ENCODE results near the gene ABCA9. TPM values are rescaled to one million over a fixed set of nuclear protein-coding genes. Genes with fewer than 3 reads are reported as not detected.

ABCA9 gene
- total RNA-seq, 1 experiment from 2014 or later, result not detected

DNA sequence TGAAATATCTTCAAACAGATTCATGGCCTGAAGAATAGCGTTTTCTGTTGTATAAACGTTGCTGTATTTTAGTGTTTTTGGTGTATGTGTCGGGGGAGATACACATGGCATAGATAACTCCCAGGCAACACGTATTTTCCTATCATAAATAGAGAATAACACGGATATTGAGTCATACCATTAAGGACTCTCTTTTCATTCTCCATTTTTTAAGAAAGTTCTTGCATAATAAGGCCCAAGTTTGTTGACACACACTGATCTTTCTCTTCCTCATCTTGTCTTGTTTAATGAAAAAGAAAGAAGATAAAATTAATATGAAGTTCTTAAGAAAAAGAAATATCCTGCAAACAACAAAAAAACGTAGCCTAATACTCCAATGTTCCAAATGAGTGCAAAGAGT is 119.0 kb downstream of the ABCA9 start:
- Histone ChIP-seq H3K79me1 (ENCODE audit: insufficient read depth, low read depth, low read length, poor library complexity, severe bottlenecking) (no peaks in the 10 kb centered on the region), H3K9me3 (ENCODE audit: control insufficient read depth, low read depth, low read length) (no peaks in the 10 kb centered on the region), H2AFZ (ENCODE audit: low read length) (no peak overlapping the region), H3K79me2 (ENCODE audit: insufficient read depth, low read length) (no peaks in the 10 kb centered on the region), H2BK20ac (ENCODE audit: low read depth, low read length, poor library complexity, severe bottlenecking) (no peak overlapping the region), H2BK120ac (ENCODE audit: low read depth, low read length, poor library complexity, severe bottlenecking) (no peak overlapping the region), H4K20me1 (ENCODE audit: control insufficient read depth, insufficient read depth, insufficient read length) (no peaks in the 10 kb centered on the region), H2BK12ac (ENCODE audit: insufficient read length, low read depth, low read length) (no peak overlapping the region), H3K27ac (ENCODE audit: insufficient read length, low read depth, low read length) (no peak overlapping the region), H4K91ac (ENCODE audit: insufficient read length, low read depth, low read length) (no peak overlapping the region), H3K4me1 (ENCODE audit: insufficient read depth, low read length) (no peaks in the 10 kb centered on the region), H3K4ac (ENCODE audit: low read depth, low read length) (no peak overlapping the region), H3K27me3 (ENCODE audit: insufficient read depth, low read length) (no peaks in the 10 kb centered on the region), H3K4me2 (ENCODE audit: insufficient read depth, insufficient read length, low read length) (no peak overlapping the region), H4K8ac (replicated peaks; ENCODE audit: insufficient read length, low read depth, low read length) (no peak overlapping the region), H3K18ac (ENCODE audit: insufficient read length, low read depth, low read length) (no peak overlapping the region), H4K5ac (ENCODE audit: insufficient read length, low read depth, low read length) (no peak overlapping the region), H3T11ph (ENCODE audit: low read length) (no peak overlapping the region), H3K56ac (ENCODE audit: insufficient read length, low read depth, low read length) (no peak overlapping the region), H3K23me2 (ENCODE audit: insufficient read length, low read depth, low read length, poor library complexity, severe bottlenecking) (no peaks in the 10 kb centered on the region), H3K23ac (ENCODE audit: insufficient read length, low read depth, low read length) (no peak overlapping the region), H2BK15ac (ENCODE audit: low read depth, low read length) (no peak overlapping the region), H3K14ac (ENCODE audit: insufficient read depth, low read length) (no peak overlapping the region), H2BK5ac (ENCODE audit: insufficient read length, low read length) (no peak overlapping the region), H2AK5ac (ENCODE audit: insufficient read length, low read length) (no peak overlapping the region), H3K9ac (ENCODE audit: extremely low read depth, insufficient read length, low read length) (no peak overlapping the region)
- Mint-ChIP-seq H3K27me3 (ENCODE audit: low read depth) (no peaks in the 10 kb centered on the region), H3K27ac (no peak overlapping the region), H3K9me3 (0 out of 5 replicates have a peak, but pooled peaks cover 0 to 3% of the 10 kb centered on the region in 2 experiments), H3K4me1 (no peaks in the 10 kb centered on the region), H3K36me3 (ENCODE audit: insufficient read depth in 1 of 3, low read depth in 3 of 3) (no peaks in the 10 kb centered on the region), H3K4me3 (no peak overlapping the region)
- WGBS (ENCODE audit: extremely low coverage, insufficient read length, low lambda C conversion rate), result no CpG with 5 or more reads among the region's 6 CpGs
- DNase-seq, result no peak
- TF ChIP-seq, protein P1, sequence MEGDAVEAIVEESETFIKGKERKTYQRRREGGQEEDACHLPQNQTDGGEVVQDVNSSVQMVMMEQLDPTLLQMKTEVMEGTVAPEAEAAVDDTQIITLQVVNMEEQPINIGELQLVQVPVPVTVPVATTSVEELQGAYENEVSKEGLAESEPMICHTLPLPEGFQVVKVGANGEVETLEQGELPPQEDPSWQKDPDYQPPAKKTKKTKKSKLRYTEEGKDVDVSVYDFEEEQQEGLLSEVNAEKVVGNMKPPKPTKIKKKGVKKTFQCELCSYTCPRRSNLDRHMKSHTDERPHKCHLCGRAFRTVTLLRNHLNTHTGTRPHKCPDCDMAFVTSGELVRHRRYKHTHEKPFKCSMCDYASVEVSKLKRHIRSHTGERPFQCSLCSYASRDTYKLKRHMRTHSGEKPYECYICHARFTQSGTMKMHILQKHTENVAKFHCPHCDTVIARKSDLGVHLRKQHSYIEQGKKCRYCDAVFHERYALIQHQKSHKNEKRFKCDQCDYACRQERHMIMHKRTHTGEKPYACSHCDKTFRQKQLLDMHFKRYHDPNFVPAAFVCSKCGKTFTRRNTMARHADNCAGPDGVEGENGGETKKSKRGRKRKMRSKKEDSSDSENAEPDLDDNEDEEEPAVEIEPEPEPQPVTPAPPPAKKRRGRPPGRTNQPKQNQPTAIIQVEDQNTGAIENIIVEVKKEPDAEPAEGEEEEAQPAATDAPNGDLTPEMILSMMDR (conservative IDR thresholded peaks at IDR 0.05), result no peak

Data from H9 (cell line).